Caco-2 (cell line): Measurements from ENCODE around the gene C1orf159. TPM values are rescaled to one million over a fixed set of nuclear protein-coding genes. Genes with fewer than 3 reads are reported as not detected.

Source experiments
- BruUV-seq: library from RNA; stranded (reverse); fragments of 400-500 nt; replicated peaks from 2 replicates; lab custom pipeline; 2021; lab: Mats Ljungman, UMichigan
- CTCF ChIA-PET: fragments of 300-600 bp; sonication (Branson Sonifier 250); formaldehyde crosslinking; loops from one replicate; lab custom pipeline; 2022; ENCODE audit warnings: antibody characterized with exemption; lab: Charles Lee
- POLR2A ChIA-PET: fragments of 300-600 bp; sonication (Branson Sonifier 250); formaldehyde crosslinking; loops from one replicate; lab custom pipeline; 2022; ENCODE audit warnings: antibody characterized with exemption; lab: Charles Lee
- DNase-seq, 2 experiments: peaks; one replicate each; pipeline versions ENCODE4 v3.0.0 to v3.0.0-alpha.2; 2020 to 2022
- H3K27me3 ChIP-seq: replicated peaks from 2 replicates; pipeline ENCODE4 v1.6.0; 2011; ENCODE audit warnings: low read length; ENCODE audit not compliant: control insufficient read depth, insufficient read depth
- H3K36me3 ChIP-seq: 2 replicates; pipeline ENCODE4 v1.5.1; 2011; ENCODE audit warnings: low read length; ENCODE audit not compliant: control insufficient read depth, insufficient read depth
- H3K4me1 ChIP-seq: fragments of 250-450 bp; sonication (Bioruptor Pico); 2 replicates; pipeline ENCODE4 v1.5.1; 2020; ENCODE audit warnings: mild to moderate bottlenecking
- H3K4me3 ChIP-seq: 2 replicates; pipeline ENCODE4 v1.5.1; 2011; ENCODE audit warnings: low read depth, mild to moderate bottlenecking, control low read depth, low read length
- H3K9me3 ChIP-seq: fragments of 250-450 bp; sonication (Bioruptor Pico); 2 replicates; pipeline ENCODE4 v1.5.1; 2020; ENCODE audit warnings: mild to moderate bottlenecking, moderate library complexity
- H3K27ac Mint-ChIP-seq: one replicate; pipeline ENCODE4 v1.8.0; 2022; ENCODE audit warnings: mixed read lengths; ENCODE audit not compliant: unreplicated experiment
- H3K27me3 Mint-ChIP-seq: one replicate; pipeline ENCODE4 v1.8.0; 2022; ENCODE audit warnings: mixed read lengths; ENCODE audit not compliant: insufficient read depth, unreplicated experiment
- H3K36me3 Mint-ChIP-seq: one replicate; pipeline ENCODE4 v1.8.0; 2022; ENCODE audit warnings: mild to moderate bottlenecking, mixed read lengths; ENCODE audit not compliant: insufficient read depth, unreplicated experiment
- H3K4me1 Mint-ChIP-seq: one replicate; pipeline ENCODE4 v1.8.0; 2022; ENCODE audit warnings: low read depth, mixed read lengths; ENCODE audit not compliant: unreplicated experiment
- H3K4me3 Mint-ChIP-seq: one replicate; pipeline ENCODE4 v1.8.0; 2022; ENCODE audit warnings: mild to moderate bottlenecking, moderate library complexity, mixed read lengths; ENCODE audit not compliant: unreplicated experiment
- H3K9me3 Mint-ChIP-seq: one replicate; pipeline ENCODE4 v1.8.0; 2022; ENCODE audit warnings: mixed read lengths; ENCODE audit not compliant: unreplicated experiment
- intact Hi-C: fragments of 100-400 bp; cut with micrococcal nuclease; formaldehyde crosslinking; loops from one replicate; pipeline ENCODE4 v1.10.0; 2022; ENCODE audit not compliant: unreplicated experiment
- total RNA-seq: library from RNA; stranded (reverse); gene quantifications from 2 replicates; pipeline ENCODE4 v1.2.3, GENCODE V29; 2022
- TF ChIP-seq, protein P1 (sequence below), 2 experiments: fragments of 200-600 bp in 1 of 2; IDR thresholded peaks; 1 replicate in 1 of 2; 2 replicates in 1 of 2; pipeline versions ENCODE4 v1.5.1 to v1.8.0; 2011 to 2022; ENCODE audit warnings: antibody characterized with exemption in 1 of 2, control low read depth in 1 of 2, inconsistent platforms in 1 of 2, low read depth in 1 of 2, low read length in 1 of 2, mild to moderate bottlenecking in 1 of 2, moderate library complexity in 1 of 2; ENCODE audit not compliant: insufficient read depth in 1 of 2, severe bottlenecking in 1 of 2, unreplicated experiment in 1 of 2

Gene C1orf159
- total RNA-seq, 1 experiment from 2014 or later = 12.9 TPM

DNA sequence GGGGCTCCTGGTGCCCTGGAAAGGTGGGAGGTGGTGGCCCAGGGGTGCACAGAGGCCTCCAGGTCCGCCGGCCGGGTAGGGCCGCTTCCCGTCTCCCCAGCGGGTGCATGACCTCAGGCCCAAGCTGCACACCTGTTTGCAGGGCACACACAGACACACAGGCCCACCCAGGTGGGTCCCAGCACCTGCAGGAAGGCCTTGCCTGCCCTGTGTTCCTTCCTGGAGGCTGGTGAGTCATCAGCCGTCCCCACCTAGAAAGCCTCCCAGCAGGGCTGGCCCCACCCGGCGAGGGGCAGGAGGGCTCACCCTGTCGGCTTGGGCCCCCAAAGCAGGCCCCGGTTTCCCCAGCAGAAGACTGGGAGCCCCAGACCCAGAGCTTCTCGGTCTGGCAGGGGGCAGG is 34.2 kb upstream of the C1orf159 start:
- Mint-ChIP-seq H3K4me1 (no peaks in the 10 kb centered on the region), H3K4me3 (no peak overlapping the region), H3K36me3 (peaks cover 11% of the 10 kb centered on the region), H3K27me3 (no peaks in the 10 kb centered on the region), H3K9me3 (peaks cover 25% of the 10 kb centered on the region), H3K27ac (no peak overlapping the region)
- TF ChIP-seq, protein P1, sequence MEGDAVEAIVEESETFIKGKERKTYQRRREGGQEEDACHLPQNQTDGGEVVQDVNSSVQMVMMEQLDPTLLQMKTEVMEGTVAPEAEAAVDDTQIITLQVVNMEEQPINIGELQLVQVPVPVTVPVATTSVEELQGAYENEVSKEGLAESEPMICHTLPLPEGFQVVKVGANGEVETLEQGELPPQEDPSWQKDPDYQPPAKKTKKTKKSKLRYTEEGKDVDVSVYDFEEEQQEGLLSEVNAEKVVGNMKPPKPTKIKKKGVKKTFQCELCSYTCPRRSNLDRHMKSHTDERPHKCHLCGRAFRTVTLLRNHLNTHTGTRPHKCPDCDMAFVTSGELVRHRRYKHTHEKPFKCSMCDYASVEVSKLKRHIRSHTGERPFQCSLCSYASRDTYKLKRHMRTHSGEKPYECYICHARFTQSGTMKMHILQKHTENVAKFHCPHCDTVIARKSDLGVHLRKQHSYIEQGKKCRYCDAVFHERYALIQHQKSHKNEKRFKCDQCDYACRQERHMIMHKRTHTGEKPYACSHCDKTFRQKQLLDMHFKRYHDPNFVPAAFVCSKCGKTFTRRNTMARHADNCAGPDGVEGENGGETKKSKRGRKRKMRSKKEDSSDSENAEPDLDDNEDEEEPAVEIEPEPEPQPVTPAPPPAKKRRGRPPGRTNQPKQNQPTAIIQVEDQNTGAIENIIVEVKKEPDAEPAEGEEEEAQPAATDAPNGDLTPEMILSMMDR (IDR thresholded peaks at IDR 0.05; ENCODE audit: insufficient read depth in 1 of 2, low read depth in 1 of 2, low read length in 1 of 2, severe bottlenecking in 1 of 2, unreplicated experiment in 1 of 2) = no peak
- Histone ChIP-seq H3K4me3 (no peak overlapping the region), H3K4me1 (no peaks in the 10 kb centered on the region), H3K36me3 (no peaks in the 10 kb centered on the region), H3K27me3 (no peaks in the 10 kb centered on the region), H3K9me3 (no peaks in the 10 kb centered on the region)
- CTCF ChIA-PET = no interaction called here
- POLR2A ChIA-PET = no interaction called here
- no TSS peak for BruUV-seq
- DNase-seq = no peak
- intact Hi-C loops = no loop called here

DNA sequence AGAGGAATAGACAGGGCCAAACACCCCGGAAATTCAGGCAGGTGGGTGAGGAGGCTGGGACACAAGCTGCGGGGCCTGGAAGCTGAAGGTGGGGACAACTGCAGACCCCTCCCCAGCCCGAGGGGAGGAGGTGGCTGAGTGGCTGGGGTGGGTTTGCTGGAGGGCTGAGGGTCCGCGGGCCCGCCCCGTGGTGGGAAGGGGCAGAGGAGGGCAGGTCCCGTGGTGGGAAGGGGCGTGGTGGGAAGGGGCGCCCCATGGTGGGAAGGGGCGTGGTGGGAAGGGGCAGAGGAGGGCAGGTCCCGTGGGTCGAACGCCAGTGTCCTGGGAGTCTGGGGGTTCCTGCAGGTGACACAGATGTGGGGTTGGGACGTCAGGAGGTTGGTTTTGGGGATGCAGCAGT is 33.5 kb upstream of the C1orf159 start:
- DNase-seq = no peak
- Mint-ChIP-seq H3K27me3 (no peaks in the 10 kb centered on the region), H3K36me3 (peaks cover 11% of the 10 kb centered on the region), H3K9me3 (peaks cover 24% of the 10 kb centered on the region), H3K4me3 (no peak overlapping the region), H3K4me1 (no peaks in the 10 kb centered on the region), H3K27ac (no peak overlapping the region)
- Histone ChIP-seq H3K4me3 (no peak overlapping the region), H3K27me3 (no peaks in the 10 kb centered on the region), H3K36me3 (no peaks in the 10 kb centered on the region), H3K9me3 (no peaks in the 10 kb centered on the region), H3K4me1 (no peaks in the 10 kb centered on the region; the same call in 1 of the 2 replicates)
- CTCF ChIA-PET = no interaction called here
- no TSS peak for BruUV-seq
- POLR2A ChIA-PET = no interaction called here
- TF ChIP-seq, protein P1 (IDR thresholded peaks at IDR 0.05; ENCODE audit: insufficient read depth in 1 of 2, low read depth in 1 of 2, low read length in 1 of 2, severe bottlenecking in 1 of 2, unreplicated experiment in 1 of 2) = no peak
- intact Hi-C loops = no loop called here

DNA sequence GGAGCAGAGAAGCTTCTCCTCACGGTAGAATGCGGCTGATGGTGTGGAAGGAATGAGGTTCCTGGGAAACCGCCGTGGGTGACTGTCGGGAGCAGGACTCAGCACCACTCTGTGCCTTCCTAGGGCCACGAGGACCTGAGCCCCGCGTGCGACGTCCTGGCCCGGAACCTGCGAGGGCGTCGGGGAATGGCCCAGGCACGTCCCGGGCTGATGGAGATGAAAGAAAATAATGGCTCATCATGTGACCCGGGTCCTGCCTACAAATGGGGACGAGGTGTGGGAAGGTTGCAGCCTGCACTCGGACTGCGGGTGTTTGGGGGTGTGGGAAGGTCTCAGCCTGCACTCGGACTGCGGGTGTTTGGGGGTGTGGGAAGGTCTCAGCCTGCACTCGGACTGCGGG is 32.7 kb upstream of the C1orf159 start:
- TF ChIP-seq, protein P1 (IDR thresholded peaks at IDR 0.05; ENCODE audit: insufficient read depth in 1 of 2, low read depth in 1 of 2, low read length in 1 of 2, severe bottlenecking in 1 of 2, unreplicated experiment in 1 of 2) = no peak
- Histone ChIP-seq H3K27me3 (no peaks in the 10 kb centered on the region), H3K36me3 (no peaks in the 10 kb centered on the region), H3K4me1 (no peaks in the 10 kb centered on the region; the same call in 1 of the 2 replicates), H3K9me3 (no peaks in the 10 kb centered on the region), H3K4me3 (no peak overlapping the region)
- no peak for DNase-seq
- Mint-ChIP-seq H3K36me3 (peaks cover 6% of the 10 kb centered on the region), H3K9me3 (peaks cover 15% of the 10 kb centered on the region), H3K4me1 (no peaks in the 10 kb centered on the region), H3K27me3 (no peaks in the 10 kb centered on the region), H3K27ac (no peak overlapping the region), H3K4me3 (no peak overlapping the region)
- POLR2A ChIA-PET = no interaction called here
- CTCF ChIA-PET = no interaction called here
- BruUV-seq = no TSS peak
- intact Hi-C loops = no loop called here
